RWPE1 (cell line): ENCODE data around the gene LHX6.
A peak's percentile ranks its signal among the peaks of the same experiment; 100 is the strongest.

Experiments
- CTCF ChIA-PET: fragments of 350-600 bp; sonication (Branson Sonifier 250); formaldehyde crosslinking; extraction: SDS; loops from one replicate; lab custom pipeline; 2021; lab: Yijun Ruan, JAX
- POLR2A ChIA-PET: fragments of 400-600 bp; formaldehyde crosslinking; extraction: SDS; loops from one replicate; lab custom pipeline; 2020; ENCODE audit warnings: antibody characterized with exemption; ENCODE audit not compliant: low non-redundant PET; lab: Yijun Ruan, JAX
- DNase-seq: peaks from one replicate; pipeline ENCODE4 v3.0.0; 2012; ENCODE audit warnings: low spot score
- H3K27ac ChIP-seq: fragments of 450-650 bp; 2 replicates; pipeline ENCODE4 v1.5.1; 2017
- CTCF ChIP-seq: fragments of 450-650 bp; conservative IDR thresholded peaks from 2 replicates; pipeline ENCODE4 v1.5.1; 2017; ENCODE audit warnings: low read depth, mild to moderate bottlenecking

The LHX6 gene

GRCh38 chr9:122218071-122218934 is 10.5 kb downstream of the LHX6 start:
- no peak overlapping the region for H3K27ac ChIP-seq
- no peak for TF ChIP-seq CTCF
- DNase-seq, result peak; percentile 55
- CTCF ChIA-PET, result no interaction called here
- POLR2A ChIA-PET, result no interaction called here

- POLR2A ChIA-PET, result no interaction called here
- H3K27ac ChIP-seq, result no peak overlapping the region
- TF ChIP-seq CTCF, result no peak
- DNase-seq, result no peak
- CTCF ChIA-PET, result no interaction called here
Observed at GRCh38 chr9:122217640-122218039, 11.1 kb downstream of the LHX6 start.

GRCh38 chr9:122216798-122217418 is 11.8 kb downstream of the LHX6 start:
- no peak overlapping the region for H3K27ac ChIP-seq
- CTCF ChIA-PET, result interaction anchor here (1.1 kb wide), 1 partner anchor 58 kb away, joined by 3 read pairs; the partner anchor contains the start of genes MORN5 and NDUFA8
- TF ChIP-seq CTCF, result no peak
- POLR2A ChIA-PET, result no interaction called here
- no peak for DNase-seq

GRCh38 chr9:122216138-122216797 is 12.5 kb downstream of the LHX6 start:
- no peak for DNase-seq
- CTCF ChIA-PET, result interaction anchor here (0.5 to 1.1 kb wide), 2 partner anchors 57 to 151 kb away, joined by 3 read pairs; partner anchors contain the start of genes MORN5 and NDUFA8
- TF ChIP-seq CTCF, result no peak
- POLR2A ChIA-PET, result no interaction called here
- no peak overlapping the region for H3K27ac ChIP-seq

- no peak for TF ChIP-seq CTCF
- ChIA-PET POLR2A (no interaction called here), CTCF (interaction anchor here (0.5 kb wide), 1 partner anchor 152 kb away, joined by 3 read pairs; no protein-coding TSS in a partner anchor)
- H3K27ac ChIP-seq, result no peak overlapping the region
- DNase-seq, result no peak
Observed at GRCh38 chr9:122215663-122216062, 13.1 kb downstream of the LHX6 start.

- POLR2A ChIA-PET, result interaction anchor here (0.9 kb wide), 1 partner anchor 50 kb away, joined by 5 read pairs; the partner anchor contains the start of genes MRRF and RBM18
- peak overlapping the region; percentile 46 for H3K27ac ChIP-seq
- DNase-seq, result no peak
- no peak for TF ChIP-seq CTCF
- CTCF ChIA-PET, result interaction anchor here (0.5 to 1.0 kb wide), 2 partner anchors 14 to 56 kb away, joined by 3 to 5 read pairs; partner anchors contain the start of gene LHX6
Observed at GRCh38 chr9:122214507-122214906, 14.2 kb downstream of the LHX6 start.
